Transverse colon (tissue), 4 donors: ENCODE measurements around the gene HNRNPM. TPM values are rescaled to one million over a fixed set of nuclear protein-coding genes. Genes with fewer than 3 reads are reported as not detected.
A peak's percentile ranks its signal among the peaks of the same experiment; 100 is the strongest.

Source experiments
- DNase-seq: peaks from one replicate; pipeline ENCODE4 v3.0.0-alpha.2; 2019
- H3K27ac ChIP-seq, 4 donors: fragments of 200-600 bp; sonication (generic); 2 replicates each; pipeline ENCODE4 v1.5.1; 2016 to 2018; ENCODE audit warnings: inconsistent platforms in 4 of 4
- H3K27me3 ChIP-seq: fragments of 200-600 bp; sonication (generic); 2 replicates; pipeline ENCODE4 v1.5.1; 2017; ENCODE audit warnings: inconsistent platforms
- H3K36me3 ChIP-seq, 4 donors: fragments of 200-600 bp; sonication (generic); 2 replicates each; pipeline ENCODE4 v1.5.1; 2017 to 2019; ENCODE audit warnings: inconsistent platforms in 4 of 4
- H3K4me1 ChIP-seq, 4 donors: fragments of 200-600 bp; sonication (generic); 2 replicates each; pipeline ENCODE4 v1.5.1; 2017 to 2020; ENCODE audit warnings: inconsistent platforms in 4 of 4
- H3K4me3 ChIP-seq, 4 donors: fragments of 200-600 bp; sonication (generic); 1 replicate in 1 of 4; 2 replicates in 3 of 4; pipeline versions ENCODE4 v1.5.1 to v1.6.1; 2017 to 2019; ENCODE audit warnings: inconsistent platforms in 4 of 4
- H3K9me3 ChIP-seq, 2 donors: fragments of 200-600 bp; sonication (generic); 2 replicates each; pipeline ENCODE4 v1.5.1; 2017 to 2019; ENCODE audit warnings: inconsistent platforms in 2 of 2
- EP300 ChIP-seq: sonication (generic); formaldehyde crosslinking; IDR thresholded peaks from one replicate; pipeline ENCODE4 v1.6.1; 2017; ENCODE audit warnings: antibody characterized with exemption, low read depth
- POLR2A ChIP-seq: fragments of 450-650 bp; IDR thresholded peaks from one replicate; pipeline ENCODE4 v1.6.1; 2016; ENCODE audit warnings: antibody characterized with exemption, mild to moderate bottlenecking, moderate library complexity
- POLR2AphosphoS5 ChIP-seq, 3 donors: sonication (generic); formaldehyde crosslinking; IDR thresholded peaks; one replicate each; pipeline ENCODE4 v1.6.1; 2016; ENCODE audit warnings: antibody characterized with exemption in 3 of 3
- WGBS, 2 donors: methylation state at CpG; one replicate each; pipeline ENCODE4 v1.1.5; 2018; ENCODE audit warnings: low coverage in 1 of 2; 5-methylcytosine and 5-hydroxymethylcytosine counted together
- in situ Hi-C, 4 donors: fragments of 200-750 bp; cut with MboI; loops; one replicate each; pipeline versions ENCODE4 v1.15.0 to v1.15.1; 2017; ENCODE audit warnings: low sequenced_read_pairs in 3 of 4, low pct_ligation_motif_present in 1 of 4, low pct_unique_long_range_greater_than_20kb in 1 of 4
- intact Hi-C: fragments of 100-400 bp; cut with DNase I; formaldehyde crosslinking; loops from one replicate; pipeline ENCODE4 v1.15.1; 2023; ENCODE audit warnings: low total_unique reads
- total RNA-seq, 4 donors: library from RNA; depleted of rRNA; stranded (reverse); fragments of >200 nt; gene quantifications; one replicate each; pipeline ENCODE4 v1.1.0, GENCODE V29; 2016
- TF ChIP-seq, protein P1 (sequence below), 5 experiments: fragments of 200-600 bp in 3 of 5; fragments of 450-650 bp in 2 of 5; sonication (generic) in 3 of 5; IDR thresholded peaks; 1 replicate in 2 of 5; 2 replicates in 3 of 5; pipeline ENCODE4 v1.5.1; 2016 to 2017; ENCODE audit warnings: antibody characterized with exemption in 5 of 5, inconsistent platforms in 3 of 5, mild to moderate bottlenecking in 2 of 5, moderate library complexity in 1 of 5

HNRNPM gene
- total RNA-seq, 4 donors from 2014 or later: 72.2 to 164 (median 101) TPM

DNA sequence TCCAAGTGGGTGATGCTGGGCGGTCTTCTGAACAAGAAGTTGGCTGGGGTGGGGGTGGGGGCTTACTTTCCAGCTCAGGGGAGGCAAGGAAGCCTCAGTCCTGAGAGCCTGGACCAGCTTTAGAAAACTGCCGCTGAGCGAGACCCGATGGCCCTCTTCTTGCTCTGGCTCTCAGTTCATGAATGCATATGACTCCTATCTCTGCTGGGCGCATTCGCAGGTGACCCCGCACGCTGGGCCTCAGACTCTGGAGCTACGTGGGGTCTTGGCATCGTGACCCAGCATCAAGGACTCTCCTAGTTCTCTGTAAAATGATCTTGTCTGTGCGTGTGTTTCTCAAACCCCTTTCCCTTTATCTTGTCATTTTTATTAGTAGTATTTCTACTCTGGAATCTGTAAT, 37.9 kb downstream of the HNRNPM start:
- in situ Hi-C loops (no loop called here), intact Hi-C loops (no loop called here)
- no peak for DNase-seq
- Histone ChIP-seq H3K27me3 (no peaks in the 10 kb centered on the region), H3K4me3 (no peak overlapping the region), H3K27ac (no peak overlapping the region), H3K4me1 (peaks cover 0 to 8% (median 5%) of the 10 kb centered on the region in 4 donors), H3K36me3 (peaks cover 0 to 52% (median 21%) of the 10 kb centered on the region in 4 donors), H3K9me3 (no peaks in the 10 kb centered on the region)
- WGBS, 2 donors: 80 to 93% methylated on average over 3 to 11 of the region's 11 CpGs
- TF ChIP-seq POLR2A (no peak), EP300 (no peak), POLR2AphosphoS5 (IDR thresholded peaks at IDR 0.05) (no peak)
- TF ChIP-seq, protein P1, sequence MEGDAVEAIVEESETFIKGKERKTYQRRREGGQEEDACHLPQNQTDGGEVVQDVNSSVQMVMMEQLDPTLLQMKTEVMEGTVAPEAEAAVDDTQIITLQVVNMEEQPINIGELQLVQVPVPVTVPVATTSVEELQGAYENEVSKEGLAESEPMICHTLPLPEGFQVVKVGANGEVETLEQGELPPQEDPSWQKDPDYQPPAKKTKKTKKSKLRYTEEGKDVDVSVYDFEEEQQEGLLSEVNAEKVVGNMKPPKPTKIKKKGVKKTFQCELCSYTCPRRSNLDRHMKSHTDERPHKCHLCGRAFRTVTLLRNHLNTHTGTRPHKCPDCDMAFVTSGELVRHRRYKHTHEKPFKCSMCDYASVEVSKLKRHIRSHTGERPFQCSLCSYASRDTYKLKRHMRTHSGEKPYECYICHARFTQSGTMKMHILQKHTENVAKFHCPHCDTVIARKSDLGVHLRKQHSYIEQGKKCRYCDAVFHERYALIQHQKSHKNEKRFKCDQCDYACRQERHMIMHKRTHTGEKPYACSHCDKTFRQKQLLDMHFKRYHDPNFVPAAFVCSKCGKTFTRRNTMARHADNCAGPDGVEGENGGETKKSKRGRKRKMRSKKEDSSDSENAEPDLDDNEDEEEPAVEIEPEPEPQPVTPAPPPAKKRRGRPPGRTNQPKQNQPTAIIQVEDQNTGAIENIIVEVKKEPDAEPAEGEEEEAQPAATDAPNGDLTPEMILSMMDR (IDR thresholded peaks at IDR 0.05): no peak

DNA sequence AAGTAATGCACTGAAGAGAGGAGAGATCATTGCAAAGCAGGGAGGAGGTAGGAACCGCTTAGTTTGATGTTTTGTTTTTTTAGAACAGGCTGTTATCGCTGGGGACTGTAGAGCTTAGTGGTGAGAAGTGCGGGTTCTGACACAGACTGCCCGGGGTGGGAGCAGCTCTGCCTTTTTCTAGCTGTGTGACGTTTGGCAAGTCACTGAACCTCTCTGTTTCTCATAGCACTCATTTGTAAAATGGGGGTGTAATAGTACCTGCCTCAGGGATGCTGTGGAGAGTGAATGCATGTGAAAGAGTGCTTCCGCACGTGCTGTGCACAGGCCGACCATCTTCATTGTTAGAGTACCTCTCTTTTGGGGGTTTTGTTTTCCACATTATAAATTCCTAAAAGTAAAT, 38.4 kb downstream of the HNRNPM start:
- WGBS, 2 donors: 90 to 92% methylated on average over 7 to 8 of the region's 8 CpGs
- TF ChIP-seq, protein P1 (IDR thresholded peaks at IDR 0.05): no peak
- TF ChIP-seq POLR2AphosphoS5 (IDR thresholded peaks at IDR 0.05) (no peak), POLR2A (no peak), EP300 (no peak)
- H3K36me3 ChIP-seq: peaks cover 0 to 57% (median 23%) of the 10 kb centered on the region in 4 donors
- no peak for DNase-seq
- H3K27me3 ChIP-seq: no peaks in the 10 kb centered on the region
- H3K4me1 ChIP-seq: peaks cover 0 to 8% (median 5%) of the 10 kb centered on the region in 4 donors
- no peaks in the 10 kb centered on the region for H3K9me3 ChIP-seq
- in situ Hi-C loops: no loop called here
- intact Hi-C loops: no loop called here
- H3K4me3 ChIP-seq: no peak overlapping the region
- H3K27ac ChIP-seq: no peak overlapping the region

DNA sequence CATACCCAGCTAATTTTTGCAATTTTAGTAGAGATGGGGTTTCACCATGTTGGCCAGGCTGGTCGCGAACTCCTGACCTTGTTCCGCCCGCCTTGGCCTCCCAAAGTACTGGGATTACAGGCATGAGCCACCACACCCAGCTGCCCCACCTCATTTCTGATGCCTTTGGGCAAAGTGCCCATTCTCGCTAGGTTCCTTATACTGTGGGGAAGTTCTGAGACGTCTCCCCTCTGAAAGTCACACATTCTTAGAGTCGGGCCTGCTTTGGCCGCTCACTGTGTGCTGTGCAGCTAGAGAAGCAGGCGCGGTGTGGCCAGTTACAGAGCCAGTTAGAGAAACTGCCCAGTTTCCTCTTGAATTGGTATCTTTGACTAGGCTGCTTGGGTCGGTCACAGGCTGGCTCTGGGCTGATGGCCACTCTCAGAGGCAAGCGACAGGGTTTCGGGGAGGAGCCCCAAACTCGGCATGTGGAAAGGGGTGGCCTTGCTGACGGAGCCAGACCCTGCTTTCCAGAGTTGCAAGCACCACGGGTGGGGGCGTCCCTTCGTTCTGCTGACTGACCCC, 39.6 kb downstream of the HNRNPM start:
- Histone ChIP-seq H3K27me3 (no peaks in the 10 kb centered on the region), H3K27ac (peak overlapping the region in 1 of 4 donors; percentile 21), H3K36me3 (peaks cover 0 to 60% (median 24%) of the 10 kb centered on the region in 4 donors), H3K4me1 (peaks cover 0 to 8% (median 5%) of the 10 kb centered on the region in 4 donors), H3K4me3 (no peak overlapping the region), H3K9me3 (no peaks in the 10 kb centered on the region)
- intact Hi-C loops: no loop called here
- DNase-seq: peak; percentile 56
- in situ Hi-C loops: no loop called here
- TF ChIP-seq, protein P1 (IDR thresholded peaks at IDR 0.05): no peak
- TF ChIP-seq POLR2A (no peak), EP300 (no peak), POLR2AphosphoS5 (IDR thresholded peaks at IDR 0.05) (no peak)
- WGBS, 2 donors: 88 to 100% methylated on average over 2 to 18 of the region's 18 CpGs

DNA sequence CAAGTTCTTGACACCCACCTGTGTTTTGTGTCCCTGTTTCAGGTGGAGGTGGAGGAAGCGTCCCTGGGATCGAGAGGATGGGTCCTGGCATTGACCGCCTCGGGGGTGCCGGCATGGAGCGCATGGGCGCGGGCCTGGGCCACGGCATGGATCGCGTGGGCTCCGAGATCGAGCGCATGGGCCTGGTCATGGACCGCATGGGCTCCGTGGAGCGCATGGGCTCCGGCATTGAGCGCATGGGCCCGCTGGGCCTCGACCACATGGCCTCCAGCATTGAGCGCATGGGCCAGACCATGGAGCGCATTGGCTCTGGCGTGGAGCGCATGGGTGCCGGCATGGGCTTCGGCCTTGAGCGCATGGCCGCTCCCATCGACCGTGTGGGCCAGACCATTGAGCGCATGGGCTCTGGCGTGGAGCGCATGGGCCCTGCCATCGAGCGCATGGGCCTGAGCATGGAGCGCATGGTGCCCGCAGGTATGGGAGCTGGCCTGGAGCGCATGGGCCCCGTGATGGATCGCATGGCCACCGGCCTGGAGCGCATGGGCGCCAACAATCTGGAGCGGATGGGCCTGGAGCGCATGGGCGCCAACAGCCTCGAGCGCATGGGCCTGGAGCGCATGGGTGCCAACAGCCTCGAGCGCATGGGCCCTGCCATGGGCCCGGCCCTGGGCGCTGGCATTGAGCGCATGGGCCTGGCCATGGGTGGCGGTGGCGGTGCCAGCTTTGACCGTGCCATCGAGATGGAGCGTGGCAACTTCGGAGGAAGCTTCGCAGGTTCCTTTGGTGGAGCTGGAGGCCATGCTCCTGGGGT, 41.0 kb downstream of the HNRNPM start:
- 98% methylated on average over 57 of the region's 62 CpGs; no CpG with 5 or more reads in 1 of the 2 donors for WGBS, 2 donors
- Histone ChIP-seq H3K4me1 (peaks cover 0 to 8% (median 5%) of the 10 kb centered on the region in 4 donors), H3K36me3 (peaks cover 0 to 55% (median 24%) of the 10 kb centered on the region in 4 donors), H3K9me3 (no peaks in the 10 kb centered on the region), H3K27me3 (no peaks in the 10 kb centered on the region), H3K4me3 (no peak overlapping the region), H3K27ac (no peak overlapping the region)
- in situ Hi-C loops: no loop called here
- TF ChIP-seq EP300 (no peak), POLR2AphosphoS5 (IDR thresholded peaks at IDR 0.05) (peak in 1 of 3 donors; percentile 16), POLR2A (no peak)
- TF ChIP-seq, protein P1 (IDR thresholded peaks at IDR 0.05): no peak
- intact Hi-C loops: no loop called here
- DNase-seq: no peak
